Natural killer cell (primary cell): ENCODE measurements around the gene RAPGEF1. TPM values are rescaled to one million over a fixed set of nuclear protein-coding genes. Genes with fewer than 3 reads are reported as not detected.

Experiments
- ATAC-seq, 3 donors: fragments of 150-1000 bp in 2 of 3; fragments of 200-7000 bp in 1 of 3; cut with Tn5 transposase; 1 replicate in 1 of 3; 2 replicates in 2 of 3; pipeline ENCODE4 v1.10.0; 2021; ENCODE audit warnings: mild to moderate bottlenecking in 2 of 3, moderate library complexity in 2 of 3
- DNase-seq, 2 donors: peaks; one replicate each; pipeline versions ENCODE4 v3.0.0 to v3.0.0-alpha.2; 2013 to 2021; ENCODE audit warnings: mixed read lengths in 1 of 2
- H3K27ac ChIP-seq: one replicate; pipeline ENCODE4 v1.5.1; 2013; ENCODE audit warnings: mild to moderate bottlenecking, low read length
- H3K27me3 ChIP-seq: one replicate; pipeline ENCODE4 v1.6.1; 2013; ENCODE audit warnings: low read length; ENCODE audit not compliant: control insufficient read depth, insufficient read depth
- H3K36me3 ChIP-seq: one replicate; pipeline ENCODE4 v1.6.1; 2013; ENCODE audit warnings: low read length; ENCODE audit not compliant: control insufficient read depth, insufficient read depth
- H3K4me1 ChIP-seq: one replicate; pipeline ENCODE4 v1.6.1; 2013; ENCODE audit warnings: low read length; ENCODE audit not compliant: control insufficient read depth, insufficient read depth
- H3K4me3 ChIP-seq: one replicate; pipeline ENCODE4 v1.5.1; 2013; ENCODE audit warnings: low read length
- H3K9me3 ChIP-seq: one replicate; pipeline ENCODE4 v1.6.1; 2013; ENCODE audit warnings: low read length; ENCODE audit not compliant: control insufficient read depth, insufficient read depth
- H3K27ac Mint-ChIP-seq, 2 donors: one replicate each; pipeline ENCODE4 v1.8.0; 2022; ENCODE audit warnings: mild to moderate bottlenecking in 2 of 2, mixed read lengths in 2 of 2, moderate library complexity in 1 of 2
- H3K27me3 Mint-ChIP-seq, 2 donors: one replicate each; pipeline ENCODE4 v1.8.0; 2022; ENCODE audit warnings: low read depth in 2 of 2, mixed read lengths in 2 of 2
- H3K36me3 Mint-ChIP-seq: one replicate; pipeline ENCODE4 v1.8.0; 2022; ENCODE audit warnings: mixed read lengths
- H3K4me1 Mint-ChIP-seq, 2 donors: one replicate each; pipeline ENCODE4 v1.8.0; 2022; ENCODE audit warnings: mixed read lengths in 2 of 2
- H3K4me3 Mint-ChIP-seq: one replicate; pipeline ENCODE4 v1.8.0; 2022; ENCODE audit warnings: mild to moderate bottlenecking, moderate library complexity, mixed read lengths
- H3K9me3 Mint-ChIP-seq, 2 donors: one replicate each; pipeline ENCODE4 v1.8.0; 2022; ENCODE audit warnings: mixed read lengths in 2 of 2
- WGBS: methylation state at CpG from one replicate; pipeline ENCODE4 v1.1.7; 2013; ENCODE audit warnings: missing lambda C conversion rate; ENCODE audit not compliant: insufficient coverage; 5-methylcytosine and 5-hydroxymethylcytosine counted together
- intact Hi-C: fragments of 100-400 bp; cut with micrococcal nuclease; formaldehyde crosslinking; loops from one replicate; pipeline ENCODE4 v1.14.2; 2022
- total RNA-seq, 4 donors: library from RNA; stranded (reverse); fragments of 120-200 nt in 1 of 4; gene quantifications; one replicate each; pipeline versions ENCODE4 v1.2.3 to v1.2.4, GENCODE V29; 2013 to 2022
- TF ChIP-seq, protein P1 (sequence below): fragments of 200-600 bp; IDR thresholded peaks from one replicate; pipeline ENCODE4 v1.8.0; 2022; ENCODE audit warnings: antibody characterized with exemption

Gene RAPGEF1
- total RNA-seq, 3 donors from 2014 or later (not counting 1 experiment from before 2014, with no cell fraction given), result 210 to 224 (median 222) TPM

DNA sequence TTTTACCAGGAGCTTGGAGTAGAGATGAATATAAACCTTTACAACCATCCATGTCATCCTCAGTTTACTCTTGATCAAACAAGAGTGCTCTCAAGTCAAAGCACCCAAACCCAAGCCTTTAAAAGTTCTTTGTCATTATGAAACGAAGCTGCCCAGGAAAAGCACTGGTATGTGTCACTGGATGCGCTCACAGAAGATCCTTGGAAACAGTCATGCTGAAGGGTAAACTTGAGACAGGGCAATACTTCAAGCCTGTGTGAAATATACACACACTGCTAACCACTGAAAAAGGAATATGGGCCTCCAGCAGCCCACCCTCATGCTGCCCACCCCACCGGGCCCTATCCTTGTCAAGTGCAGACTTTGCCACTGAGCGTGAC, 110.1 kb downstream of the RAPGEF1 start:
- H3K36me3 Mint-ChIP-seq, result no peaks in the 10 kb centered on the region
- H3K27ac Mint-ChIP-seq, result peak overlapping the region; percentile 95 to 98
- peaks cover 40 to 56% of the 10 kb centered on the region in 2 donors for H3K4me1 Mint-ChIP-seq
- WGBS, result 78% methylated on average over 4 of the region's 4 CpGs
- Histone ChIP-seq H3K4me3 (no peak overlapping the region), H3K27me3 (no peaks in the 10 kb centered on the region), H3K27ac (peak overlapping the region; percentile 97), H3K36me3 (peaks cover 34% of the 10 kb centered on the region), H3K4me1 (peaks cover 68% of the 10 kb centered on the region), H3K9me3 (no peaks in the 10 kb centered on the region)
- DNase-seq, result no peak
- intact Hi-C loops, result loop anchor here (2.0 kb wide), 2 partner anchors 49 to 99 kb away; no protein-coding TSS in a partner anchor
- TF ChIP-seq, protein P1, sequence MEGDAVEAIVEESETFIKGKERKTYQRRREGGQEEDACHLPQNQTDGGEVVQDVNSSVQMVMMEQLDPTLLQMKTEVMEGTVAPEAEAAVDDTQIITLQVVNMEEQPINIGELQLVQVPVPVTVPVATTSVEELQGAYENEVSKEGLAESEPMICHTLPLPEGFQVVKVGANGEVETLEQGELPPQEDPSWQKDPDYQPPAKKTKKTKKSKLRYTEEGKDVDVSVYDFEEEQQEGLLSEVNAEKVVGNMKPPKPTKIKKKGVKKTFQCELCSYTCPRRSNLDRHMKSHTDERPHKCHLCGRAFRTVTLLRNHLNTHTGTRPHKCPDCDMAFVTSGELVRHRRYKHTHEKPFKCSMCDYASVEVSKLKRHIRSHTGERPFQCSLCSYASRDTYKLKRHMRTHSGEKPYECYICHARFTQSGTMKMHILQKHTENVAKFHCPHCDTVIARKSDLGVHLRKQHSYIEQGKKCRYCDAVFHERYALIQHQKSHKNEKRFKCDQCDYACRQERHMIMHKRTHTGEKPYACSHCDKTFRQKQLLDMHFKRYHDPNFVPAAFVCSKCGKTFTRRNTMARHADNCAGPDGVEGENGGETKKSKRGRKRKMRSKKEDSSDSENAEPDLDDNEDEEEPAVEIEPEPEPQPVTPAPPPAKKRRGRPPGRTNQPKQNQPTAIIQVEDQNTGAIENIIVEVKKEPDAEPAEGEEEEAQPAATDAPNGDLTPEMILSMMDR, result no peak
- ATAC-seq, result no peak
- no peak overlapping the region for H3K4me3 Mint-ChIP-seq
- H3K27me3 Mint-ChIP-seq, result no peaks in the 10 kb centered on the region
- H3K9me3 Mint-ChIP-seq, result no peaks in the 10 kb centered on the region

DNA sequence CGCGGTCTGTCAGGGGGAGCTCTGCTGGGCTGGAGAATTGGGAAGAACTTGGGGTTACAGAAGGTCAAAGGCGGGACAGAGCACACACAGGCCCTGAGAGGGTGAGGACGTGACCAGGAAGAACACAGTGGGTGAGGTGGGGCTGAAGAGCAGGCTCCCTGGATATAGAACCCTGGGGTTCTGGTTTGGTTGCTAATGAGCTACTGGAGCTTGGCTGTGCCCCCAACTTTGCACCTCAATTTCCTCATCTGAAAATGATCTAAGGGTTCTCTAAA, 110.7 kb downstream of the RAPGEF1 start:
- Mint-ChIP-seq H3K27me3 (no peaks in the 10 kb centered on the region), H3K36me3 (no peaks in the 10 kb centered on the region), H3K9me3 (no peaks in the 10 kb centered on the region), H3K4me3 (peak overlapping the region; percentile 70), H3K4me1 (peaks cover 40 to 58% of the 10 kb centered on the region in 2 donors), H3K27ac (peak overlapping the region; percentile 95 to 98)
- no peak for ATAC-seq
- H3K36me3 ChIP-seq, result peaks cover 41% of the 10 kb centered on the region
- no peaks in the 10 kb centered on the region for H3K9me3 ChIP-seq
- no peaks in the 10 kb centered on the region for H3K27me3 ChIP-seq
- peaks cover 72% of the 10 kb centered on the region for H3K4me1 ChIP-seq
- TF ChIP-seq, protein P1, result no peak
- H3K4me3 ChIP-seq, result no peak overlapping the region
- H3K27ac ChIP-seq, result peak overlapping the region; percentile 97
- intact Hi-C loops, result loop anchor here (2.0 kb wide), 2 partner anchors 50 to 100 kb away; no protein-coding TSS in a partner anchor
- 86% methylated on average over 4 of the region's 4 CpGs for WGBS
- DNase-seq, result no peak

DNA sequence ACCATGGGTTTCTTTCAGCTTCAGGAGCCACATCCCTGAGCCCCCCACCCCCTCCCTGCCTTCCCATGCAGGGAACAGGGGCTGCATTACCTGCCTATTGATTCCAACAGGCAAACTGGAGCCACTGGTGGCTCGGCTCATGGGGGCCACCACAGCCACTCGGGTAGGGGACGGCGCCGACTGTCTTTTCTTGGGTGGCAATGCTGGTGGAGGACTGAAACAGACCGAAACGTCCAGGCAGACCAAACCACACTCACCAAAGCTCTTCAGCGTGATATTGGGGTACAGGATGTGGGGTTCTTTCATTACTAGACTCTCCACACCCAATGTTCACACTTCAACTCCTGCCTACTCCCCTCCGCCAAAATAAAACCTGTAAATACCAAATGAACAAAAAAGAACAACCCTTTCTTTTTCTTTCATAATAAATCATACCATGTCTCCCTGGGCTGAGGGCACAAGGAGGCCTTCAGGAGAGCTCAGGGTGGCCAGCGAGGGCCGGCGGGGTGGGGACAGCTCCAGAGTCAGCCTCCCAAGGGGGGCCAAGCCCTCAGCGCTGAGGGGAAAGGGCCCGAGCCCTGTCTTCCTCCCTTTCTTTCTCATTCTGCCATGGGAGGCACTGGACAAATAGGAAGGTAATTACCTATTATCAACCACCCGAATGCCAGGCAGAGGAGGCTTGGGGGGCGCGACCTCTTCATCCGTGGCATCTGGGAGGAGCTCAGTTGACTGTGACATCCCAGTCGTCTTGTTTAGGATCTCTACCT, 111.2 kb downstream of the RAPGEF1 start:
- Mint-ChIP-seq H3K27ac (peak overlapping the region; percentile 95 to 98), H3K4me1 (peaks cover 40 to 58% of the 10 kb centered on the region in 2 donors), H3K4me3 (peak overlapping the region; percentile 70), H3K27me3 (no peaks in the 10 kb centered on the region), H3K9me3 (no peaks in the 10 kb centered on the region), H3K36me3 (no peaks in the 10 kb centered on the region)
- Histone ChIP-seq H3K4me3 (peak overlapping the region; percentile 13), H3K27ac (peak overlapping the region; percentile 97), H3K9me3 (no peaks in the 10 kb centered on the region), H3K27me3 (no peaks in the 10 kb centered on the region), H3K36me3 (peaks cover 42% of the 10 kb centered on the region), H3K4me1 (peaks cover 77% of the 10 kb centered on the region)
- intact Hi-C loops, result loop anchor here (1.0 to 2.0 kb wide), 6 partner anchors 17 to 100 kb away; no protein-coding TSS in a partner anchor
- 65% methylated on average over 16 of the region's 19 CpGs for WGBS
- ATAC-seq (peak; percentile 47 to 69 (median 65)), DNase-seq (peak; percentile 57 to 75)
- TF ChIP-seq, protein P1, result no peak
